Large intestine (tissue), 3 donors: Measurements from ENCODE around the gene CCHCR1. TPM values are rescaled to one million over a fixed set of nuclear protein-coding genes. Genes with fewer than 3 reads are reported as not detected.
"Not testable (repeated sequence)": the region's sequence is repeated elsewhere in the genome, so short reads cannot be mapped to it uniquely, and the experiment has no call there.

Experiments
- DNase-seq, 2 donors: peaks; one replicate each; pipeline versions ENCODE4 v3.0.0 to v3.0.0-alpha.2; 2013
- H3K27ac ChIP-seq: one replicate; pipeline ENCODE4 v1.5.1; 2013; ENCODE audit warnings: low read length
- H3K27me3 ChIP-seq: 2 replicates; pipeline ENCODE4 v1.6.1; 2013; ENCODE audit warnings: low read length; ENCODE audit not compliant: control insufficient read depth, insufficient read depth
- H3K36me3 ChIP-seq: 2 replicates; pipeline ENCODE4 v1.6.1; 2013; ENCODE audit warnings: low read length; ENCODE audit not compliant: control insufficient read depth, insufficient read depth
- H3K4me1 ChIP-seq: one replicate; pipeline ENCODE4 v1.6.1; 2013; ENCODE audit warnings: low read length; ENCODE audit not compliant: control insufficient read depth, insufficient read depth
- H3K4me3 ChIP-seq: one replicate; pipeline ENCODE4 v1.5.1; 2013; ENCODE audit warnings: low read length
- H3K9me3 ChIP-seq: one replicate; pipeline ENCODE4 v1.6.1; 2013; ENCODE audit warnings: mild to moderate bottlenecking, low read depth, low read length, moderate library complexity; ENCODE audit not compliant: control insufficient read depth
- WGBS: methylation state at CpG from one replicate; pipeline ENCODE4 v1.1.5; 2013; ENCODE audit warnings: low lambda C conversion rate; ENCODE audit not compliant: insufficient coverage; 5-methylcytosine and 5-hydroxymethylcytosine counted together
- polyA plus RNA-seq: library from polyadenylated mRNA; unstranded; fragments of 120-200 nt; gene quantifications from one replicate; pipeline ENCODE4 v1.2.1, GENCODE V29; 2013

CCHCR1 gene
- polyA plus RNA-seq, 1 donor: 17.4 TPM

- H3K9me3 ChIP-seq, H3K4me1 ChIP-seq, H3K4me3 ChIP-seq, DNase-seq, H3K27ac ChIP-seq, H3K36me3 ChIP-seq, H3K27me3 ChIP-seq: not testable (repeated sequence)
- 60% methylated on average over 1 of the region's 2 CpGs for whole genome bisulfite sequencing
Observed at GRCh38 chr6:31183287-31183686, 25.7 kb upstream of the CCHCR1 start.

GRCh38 chr6:31180500-31180899, 22.9 kb upstream of the CCHCR1 start:
- no peaks in the 10 kb centered on the region for H3K4me1 ChIP-seq
- H3K9me3 ChIP-seq: no peaks in the 10 kb centered on the region

GRCh38 chr6:31179896-31180295, 22.3 kb upstream of the CCHCR1 start:
- H3K4me3 ChIP-seq: peak overlapping the region; percentile 50
- H3K9me3 ChIP-seq: no peaks in the 10 kb centered on the region
- H3K4me1 ChIP-seq: no peaks in the 10 kb centered on the region
- no CpG with 5 or more reads among the region's 8 CpGs for WGBS
- no peak overlapping the region for H3K27ac ChIP-seq
- DNase-seq: no peak
- H3K36me3 ChIP-seq: no peaks in the 10 kb centered on the region
- H3K27me3 ChIP-seq: no peaks in the 10 kb centered on the region

More at GRCh38 chr6:31180500-31180899, 22.9 kb upstream of the CCHCR1 start:
- DNase-seq: peak; percentile 34 to 76
- Histone ChIP-seq H3K4me3 (peak overlapping the region; percentile 50), H3K27me3 (no peaks in the 10 kb centered on the region), H3K27ac (no peak overlapping the region), H3K36me3 (no peaks in the 10 kb centered on the region)
- WGBS: no CpG with 5 or more reads among the region's 26 CpGs

GRCh38 chr6:31179042-31179386, 21.4 kb upstream of the CCHCR1 start:
- no peak overlapping the region for H3K27ac ChIP-seq
- no peaks in the 10 kb centered on the region for H3K36me3 ChIP-seq
- DNase-seq: no peak
- 86% methylated on average over 1 of the region's 4 CpGs for WGBS
- H3K27me3 ChIP-seq: no peaks in the 10 kb centered on the region
- H3K4me1 ChIP-seq: no peaks in the 10 kb centered on the region
- no peak overlapping the region for H3K4me3 ChIP-seq
- no peaks in the 10 kb centered on the region for H3K9me3 ChIP-seq

- H3K9me3 ChIP-seq: no peaks in the 10 kb centered on the region
- 40% methylated on average over 1 of the region's 8 CpGs for WGBS
- no peaks in the 10 kb centered on the region for H3K27me3 ChIP-seq
- DNase-seq: no peak
- H3K36me3 ChIP-seq: no peaks in the 10 kb centered on the region
- H3K4me1 ChIP-seq: no peaks in the 10 kb centered on the region
- no peak overlapping the region for H3K4me3 ChIP-seq
- H3K27ac ChIP-seq: no peak overlapping the region
Observed at GRCh38 chr6:31178143-31179041, 20.8 kb upstream of the CCHCR1 start.

- DNase-seq: no peak
- Histone ChIP-seq H3K4me3 (no peak overlapping the region), H3K36me3 (no peaks in the 10 kb centered on the region), H3K27me3 (no peaks in the 10 kb centered on the region), H3K27ac (no peak overlapping the region), H3K9me3 (no peaks in the 10 kb centered on the region), H3K4me1 (no peaks in the 10 kb centered on the region)
- no CpG with 5 or more reads among the region's 3 CpGs for WGBS
Observed at GRCh38 chr6:31175971-31176370, 18.4 kb upstream of the CCHCR1 start.

- no peak overlapping the region for H3K4me3 ChIP-seq
- H3K4me1 ChIP-seq: no peaks in the 10 kb centered on the region
- H3K9me3 ChIP-seq: no peaks in the 10 kb centered on the region
- no peak for DNase-seq
- WGBS: no CpG with 5 or more reads among the region's 5 CpGs
- no peaks in the 10 kb centered on the region for H3K27me3 ChIP-seq
- H3K27ac ChIP-seq: no peak overlapping the region
- no peaks in the 10 kb centered on the region for H3K36me3 ChIP-seq
Observed at GRCh38 chr6:31174378-31174777, 16.8 kb upstream of the CCHCR1 start.

- Histone ChIP-seq H3K27me3 (no peaks in the 10 kb centered on the region), H3K4me3 (no peak overlapping the region)
- no CpG with 5 or more reads among the region's 3 CpGs for WGBS
Observed at GRCh38 chr6:31173406-31173805, 15.8 kb upstream of the CCHCR1 start.

GRCh38 chr6:31172973-31173384, 15.4 kb upstream of the CCHCR1 start:
- Histone ChIP-seq H3K36me3 (no peaks in the 10 kb centered on the region), H3K4me1 (no peaks in the 10 kb centered on the region)

More at GRCh38 chr6:31173406-31173805, 15.8 kb upstream of the CCHCR1 start:
- Histone ChIP-seq H3K9me3 (no peaks in the 10 kb centered on the region), H3K27ac (no peak overlapping the region), H3K36me3 (no peaks in the 10 kb centered on the region), H3K4me1 (no peaks in the 10 kb centered on the region)
- no peak for DNase-seq

GRCh38 chr6:31171931-31172905, 14.6 kb upstream of the CCHCR1 start:
- H3K4me3 ChIP-seq: no peak overlapping the region
- WGBS: no CpG with 5 or more reads among the region's 16 CpGs
- DNase-seq: no peak
- H3K36me3 ChIP-seq: no peaks in the 10 kb centered on the region
- H3K27ac ChIP-seq: no peak overlapping the region
- no peaks in the 10 kb centered on the region for H3K4me1 ChIP-seq
- H3K27me3 ChIP-seq: no peaks in the 10 kb centered on the region
- no peaks in the 10 kb centered on the region for H3K9me3 ChIP-seq

More at GRCh38 chr6:31172973-31173384, 15.4 kb upstream of the CCHCR1 start:
- Histone ChIP-seq H3K9me3 (no peaks in the 10 kb centered on the region), H3K27ac (no peak overlapping the region), H3K27me3 (no peaks in the 10 kb centered on the region), H3K4me3 (no peak overlapping the region)
- no CpG with 5 or more reads among the region's 5 CpGs for WGBS
- no peak for DNase-seq
